A204.1 (cell line): ENCODE data around the gene RTN4R.
"Not testable (repeated sequence)": the region's sequence is repeated elsewhere in the genome, so short reads cannot be mapped to it uniquely, and the experiment has no call there.

Experiments
- FAIRE-seq: peaks from 2 replicates; lab custom pipeline; 2012; peaks lifted over from hg19 to GRCh38; lab: Jason Lieb, UNC

RTN4R gene

DNA sequence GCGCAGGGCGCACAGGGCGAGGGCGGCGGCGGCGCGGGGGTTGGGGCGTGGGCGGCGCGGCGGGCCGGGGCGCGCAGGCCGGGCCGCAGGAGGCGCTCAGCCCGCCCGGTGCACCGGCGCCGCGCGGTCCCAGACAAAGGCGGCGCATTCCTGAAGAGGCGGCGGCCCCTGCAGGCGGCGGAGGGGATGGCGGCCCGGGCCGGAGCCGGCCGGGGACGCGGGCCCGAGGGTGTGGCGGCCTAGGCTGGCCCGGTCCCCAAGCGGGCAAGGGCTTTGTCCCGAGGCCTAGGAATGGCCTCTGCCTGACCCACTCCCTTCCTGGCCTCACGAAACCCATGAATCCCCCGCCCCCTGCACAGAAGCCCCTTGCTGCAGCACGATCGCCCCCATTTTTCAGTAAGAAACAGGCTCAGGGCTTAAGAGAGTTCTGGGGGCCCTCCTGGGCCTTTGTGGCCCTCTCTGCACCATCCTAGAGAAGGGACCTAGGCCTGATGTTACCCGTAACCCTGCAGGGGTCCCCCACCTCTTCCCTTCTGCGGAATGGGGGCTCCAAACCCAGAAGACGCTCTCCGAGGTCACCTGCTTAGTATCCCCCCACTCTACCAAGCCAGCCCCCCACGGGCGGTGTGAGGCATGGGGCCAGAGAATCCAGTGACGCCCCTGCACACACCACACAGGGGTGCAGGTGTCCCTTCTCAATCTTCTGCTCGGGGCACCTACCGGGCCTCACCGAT lies at the start of gene RTN4R:
RTN4R (minus strand) TSS at position 40 of the 734 bp plus-strand sequence. CDS start 226 bp downstream, outside the sequence.
- FAIRE-seq: no peak

DNA sequence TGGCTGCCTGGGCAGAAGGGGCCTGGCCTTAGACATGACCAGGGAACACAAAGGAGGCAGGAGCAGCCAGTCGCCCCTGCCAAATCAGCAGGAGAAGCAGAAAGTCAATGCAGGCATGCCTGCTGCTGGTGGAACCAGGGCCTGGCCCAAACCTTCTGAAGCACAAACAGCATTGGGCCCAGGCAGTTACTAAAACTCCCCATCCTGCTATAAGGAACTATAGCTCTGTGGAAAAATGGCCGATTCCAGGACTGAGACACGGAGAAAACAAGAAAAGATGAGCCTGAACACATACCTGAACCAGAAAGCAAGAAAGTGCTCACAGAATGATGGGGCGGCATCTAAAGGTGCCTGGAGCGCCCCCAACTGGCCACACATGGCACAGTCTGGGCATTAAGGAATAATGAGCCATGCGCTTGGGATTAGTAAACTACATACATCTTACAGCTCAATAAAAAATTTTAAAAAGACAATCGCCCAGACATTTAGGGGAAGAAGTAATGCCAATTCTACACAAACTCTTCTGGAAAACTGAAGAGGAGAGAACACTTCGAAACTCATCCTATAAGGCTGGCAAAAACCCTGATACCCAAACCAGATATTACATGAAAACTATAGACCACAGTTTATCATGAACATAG lies 49.4 kb upstream of the RTN4R start:
- peak; percentile 73 for FAIRE-seq

DNA sequence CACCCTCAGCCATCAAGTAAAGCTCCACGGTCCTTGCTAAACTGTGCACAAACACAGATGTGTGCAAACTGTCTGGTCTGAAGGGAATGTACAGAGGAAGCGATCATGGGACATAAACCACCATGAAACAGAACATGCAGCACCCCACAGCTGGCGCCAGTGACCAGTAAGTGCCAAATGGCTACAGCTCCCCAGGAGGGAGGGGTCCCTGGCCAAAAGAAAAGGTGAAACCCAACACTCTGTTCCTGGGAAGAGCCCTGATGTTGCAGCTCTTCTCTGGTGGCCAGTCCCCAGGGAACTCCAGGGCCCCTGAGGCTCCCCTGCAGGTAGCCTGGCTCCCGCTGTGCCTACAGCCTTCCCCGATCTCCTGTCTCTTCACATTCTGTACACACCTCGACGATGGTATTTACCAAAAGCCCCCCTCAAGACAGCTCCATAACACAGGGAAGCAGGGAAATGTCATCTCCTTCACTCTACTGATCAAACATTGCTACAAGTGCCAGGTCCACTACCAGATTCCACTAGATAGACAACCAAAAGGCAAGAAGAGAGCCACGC lies 48.8 kb upstream of the RTN4R start:
- no peak for FAIRE-seq

DNA sequence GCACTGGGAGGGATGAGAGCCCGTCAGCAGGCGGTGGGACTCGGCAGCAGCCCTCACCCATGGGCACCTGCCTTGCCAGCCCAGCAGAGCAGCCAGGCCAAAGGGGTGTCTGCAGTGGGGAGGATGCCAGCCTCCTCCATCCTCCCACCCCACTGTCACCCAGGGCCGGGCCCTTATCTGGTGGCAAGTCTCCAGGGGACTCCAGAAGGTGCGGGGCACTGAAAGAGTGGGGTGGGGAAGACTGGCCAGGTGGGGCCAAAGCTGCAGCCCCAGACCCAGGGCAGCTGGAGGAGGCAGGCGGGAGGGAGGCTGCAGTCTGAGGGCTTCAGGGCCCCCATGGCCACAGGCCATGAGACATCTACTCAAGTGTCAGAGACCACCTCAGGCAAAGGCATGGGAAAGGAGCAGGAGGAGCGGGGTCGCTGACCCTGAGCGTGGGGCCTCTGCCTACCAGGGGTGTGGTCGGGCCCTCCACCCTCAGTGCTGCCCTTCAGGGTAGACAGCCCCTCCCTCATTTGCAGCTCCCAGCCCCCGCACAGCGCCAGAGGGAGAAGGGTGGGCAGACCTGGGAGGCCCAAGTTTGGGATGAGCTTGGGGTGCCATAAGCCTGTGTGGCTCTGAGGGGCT lies 48.2 kb upstream of the RTN4R start:
- FAIRE-seq: no peak

DNA sequence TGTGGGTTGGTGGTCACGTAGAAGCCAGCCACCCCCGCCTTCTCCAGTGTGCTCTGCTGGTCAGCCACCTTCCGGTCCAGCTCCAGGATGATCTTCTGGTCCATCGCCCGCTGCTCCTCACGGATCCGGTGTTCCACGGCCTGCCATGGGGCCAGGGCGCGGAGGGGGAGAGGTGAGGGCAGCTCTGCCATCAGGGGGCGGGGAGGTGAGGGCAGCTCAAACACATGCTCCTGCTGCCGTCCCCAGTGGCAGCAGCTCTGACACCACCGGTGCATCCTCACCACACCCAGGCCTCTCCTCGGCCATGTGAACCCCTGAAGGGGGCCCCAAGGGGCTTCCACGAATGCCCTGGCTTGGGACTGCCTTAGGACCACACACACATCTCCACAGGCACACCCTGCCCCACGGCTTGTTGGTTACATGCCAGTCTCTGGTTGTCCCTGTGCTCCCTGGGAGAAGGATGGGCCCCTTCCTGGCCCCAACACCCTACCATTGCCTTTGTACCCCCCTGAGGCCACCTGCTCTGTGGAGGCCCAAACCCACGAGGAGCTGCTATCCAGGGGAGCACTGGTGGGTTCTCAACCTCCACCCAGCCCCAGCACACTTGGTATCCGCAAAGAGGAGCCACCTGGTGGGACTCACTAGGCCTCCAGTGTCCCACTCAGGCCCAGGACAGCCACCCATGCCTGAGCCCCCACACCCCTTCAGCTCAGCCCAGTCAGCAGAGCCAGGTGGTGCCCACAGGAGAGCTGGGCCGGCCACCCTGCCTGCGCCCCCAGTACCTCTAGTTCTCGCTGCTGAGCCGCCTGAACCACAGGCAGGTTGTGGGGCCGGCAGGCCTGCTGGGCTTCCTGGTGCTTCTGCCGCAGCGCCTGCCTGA lies 47.5 kb upstream of the RTN4R start:
- FAIRE-seq: no peak

DNA sequence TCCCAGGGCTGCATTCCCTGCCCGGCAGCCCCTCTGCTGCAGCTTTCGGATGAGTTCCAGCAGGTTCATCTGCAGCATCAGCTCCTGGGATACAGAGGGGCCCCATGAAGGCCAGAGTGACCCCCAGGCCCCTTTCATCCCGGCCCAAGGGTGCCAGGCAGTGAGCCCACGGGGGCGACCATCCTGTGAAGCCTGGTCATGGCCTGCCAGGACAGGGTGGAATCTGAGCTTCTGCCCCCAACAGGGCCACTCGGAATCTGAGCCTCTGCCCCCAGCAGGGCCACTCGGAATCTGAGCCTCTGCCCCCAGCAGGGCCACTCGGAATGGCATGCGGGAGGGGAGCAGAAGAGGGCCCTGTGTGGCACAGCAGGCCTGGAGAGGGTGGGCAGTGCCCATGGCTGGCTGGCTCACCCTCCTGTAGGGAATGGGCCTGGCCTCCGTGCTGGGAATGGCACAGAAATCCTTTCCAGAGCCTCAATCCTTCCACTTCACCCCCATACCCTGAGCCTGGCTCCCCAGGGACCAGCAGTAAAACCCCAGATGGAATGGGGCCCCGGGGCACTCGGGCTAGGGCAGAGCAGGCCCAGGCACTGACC lies 46.7 kb upstream of the RTN4R start:
- FAIRE-seq: not testable (repeated sequence)

DNA sequence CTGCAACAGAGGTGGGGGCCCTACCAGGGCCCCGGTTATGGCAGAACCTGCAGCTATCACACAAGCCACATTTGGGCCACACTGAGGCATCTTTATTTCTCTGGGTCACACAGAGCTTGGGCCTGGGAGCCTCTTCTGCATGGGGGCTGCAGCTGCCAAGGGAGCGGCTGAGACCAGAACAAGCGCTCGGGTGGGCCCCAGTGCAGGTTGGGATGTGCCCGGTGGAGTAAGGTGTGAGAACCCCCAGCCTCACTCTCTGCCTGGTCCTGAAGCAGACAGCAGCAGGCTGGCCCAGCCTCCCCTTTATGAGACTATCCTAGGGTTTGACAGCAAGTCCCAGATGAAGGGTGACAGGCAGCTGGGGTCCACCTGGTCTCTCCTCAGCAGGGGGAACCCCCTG lies 46.1 kb upstream of the RTN4R start:
- not testable (repeated sequence) for FAIRE-seq

DNA sequence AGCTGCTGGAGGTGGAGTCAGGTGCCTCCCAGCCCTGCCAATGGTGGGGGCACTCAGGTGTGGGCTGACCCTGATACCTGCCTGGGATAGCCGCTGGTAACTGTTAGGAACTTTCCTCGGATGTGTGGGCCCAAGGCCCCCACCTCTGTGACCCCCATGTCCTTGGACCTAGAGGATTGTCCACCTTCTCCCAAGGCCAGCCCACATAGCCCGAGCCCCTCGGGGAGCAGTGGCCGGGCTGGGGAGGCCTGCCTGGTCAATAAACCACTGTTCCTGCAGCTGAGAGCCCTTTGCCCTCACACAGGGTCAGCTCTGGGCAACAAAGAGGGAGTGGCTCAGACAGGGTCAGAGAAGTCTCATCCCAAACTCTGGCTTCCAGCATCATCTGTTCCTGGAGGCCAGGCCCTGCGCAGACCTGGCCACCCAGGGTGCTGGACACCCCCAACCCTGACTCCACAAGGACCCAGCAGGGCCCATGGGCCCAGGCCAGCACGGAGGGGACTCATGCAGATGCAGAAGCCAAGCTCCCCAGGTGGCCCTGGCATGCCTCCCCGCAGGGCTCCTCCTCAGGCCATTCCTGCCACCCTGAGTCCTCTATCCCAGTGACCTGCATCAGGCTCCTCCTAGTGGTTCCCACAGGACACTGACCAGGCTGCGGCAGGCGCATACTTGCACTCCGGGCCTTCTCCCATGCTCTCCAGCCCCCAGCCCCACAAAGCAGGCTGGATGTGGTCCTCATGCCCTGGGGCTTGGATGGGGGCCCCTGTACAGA lies 45.4 kb upstream of the RTN4R start:
- not testable (repeated sequence) for FAIRE-seq

DNA sequence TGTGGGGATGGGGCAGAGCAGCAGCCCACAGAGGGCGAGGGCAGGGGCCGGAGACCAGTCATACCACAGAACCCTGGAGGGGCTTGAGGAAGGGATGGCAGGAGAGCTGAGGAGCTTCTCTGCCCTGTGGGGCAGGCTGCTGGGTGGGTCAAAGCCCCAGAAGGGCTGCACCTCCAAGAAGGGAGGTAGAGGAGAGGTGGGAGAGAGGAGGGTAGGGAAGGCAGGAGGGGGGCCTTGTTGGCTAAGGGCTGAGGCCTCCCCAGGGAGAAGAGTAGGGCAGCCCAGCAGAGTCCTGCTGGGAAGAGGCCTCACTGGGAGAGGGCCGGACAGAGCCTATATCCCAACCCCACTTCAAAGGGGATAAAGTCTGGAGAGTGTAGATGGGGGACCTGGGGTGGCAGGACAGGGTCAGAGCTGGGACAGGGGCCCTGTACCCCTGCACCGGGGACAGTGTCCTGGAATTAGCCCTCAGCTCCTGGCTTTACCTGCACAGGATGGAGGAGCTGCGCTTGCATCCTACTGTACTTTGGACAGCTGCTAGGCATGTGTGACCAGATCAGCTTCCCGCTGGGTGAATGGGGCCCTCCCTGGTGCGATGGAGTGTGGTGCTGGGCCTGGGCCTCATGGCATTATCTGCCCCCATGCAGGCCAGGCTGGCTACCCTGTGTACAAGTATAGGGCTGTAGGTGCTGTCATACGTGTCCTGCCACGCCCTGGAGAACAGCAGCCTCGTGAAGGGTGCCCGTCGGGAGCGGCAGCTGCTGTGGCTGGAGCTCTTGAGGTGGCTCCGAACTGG lies 44.5 kb upstream of the RTN4R start:
- no peak for FAIRE-seq

DNA sequence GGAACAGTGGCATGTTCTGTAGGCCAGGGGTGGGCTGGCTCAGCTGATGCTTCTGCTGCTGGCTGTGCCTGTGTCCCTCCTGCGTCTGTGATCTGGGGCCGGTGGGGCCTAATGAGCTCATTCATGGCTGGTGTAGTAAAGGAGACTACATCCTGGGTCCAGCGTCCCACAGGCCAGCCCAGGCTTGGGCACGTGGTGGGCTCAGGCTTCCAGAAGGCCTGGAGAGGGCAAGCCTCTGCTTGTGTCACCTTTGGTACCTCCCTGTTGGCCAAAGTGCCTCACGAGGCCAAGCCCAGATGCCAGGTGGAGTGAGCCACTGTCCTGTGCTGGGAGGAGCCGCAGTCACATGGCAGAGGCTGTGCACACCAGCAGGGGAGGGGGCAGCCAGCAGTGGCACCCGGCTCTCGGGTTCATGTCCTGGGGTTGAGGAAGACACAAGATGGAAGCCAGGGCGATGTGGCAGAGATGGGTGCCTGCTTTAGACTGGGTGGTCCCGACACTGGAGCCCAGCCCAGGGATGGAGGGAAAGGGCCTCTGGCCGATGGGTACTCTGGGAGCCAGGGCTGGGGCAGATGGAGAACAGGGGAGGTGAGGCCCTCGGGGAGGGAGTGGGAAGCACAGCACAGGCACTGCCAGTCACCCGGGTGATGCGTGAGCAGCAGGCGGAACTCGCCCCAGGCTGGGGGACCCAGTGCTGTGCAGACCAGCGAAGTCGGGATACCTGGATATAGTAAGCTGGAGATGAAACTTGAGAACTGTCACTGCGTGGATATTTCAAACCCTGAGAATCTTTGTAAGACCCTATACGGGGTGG lies 43.3 kb upstream of the RTN4R start:
- not testable (repeated sequence) for FAIRE-seq

DNA sequence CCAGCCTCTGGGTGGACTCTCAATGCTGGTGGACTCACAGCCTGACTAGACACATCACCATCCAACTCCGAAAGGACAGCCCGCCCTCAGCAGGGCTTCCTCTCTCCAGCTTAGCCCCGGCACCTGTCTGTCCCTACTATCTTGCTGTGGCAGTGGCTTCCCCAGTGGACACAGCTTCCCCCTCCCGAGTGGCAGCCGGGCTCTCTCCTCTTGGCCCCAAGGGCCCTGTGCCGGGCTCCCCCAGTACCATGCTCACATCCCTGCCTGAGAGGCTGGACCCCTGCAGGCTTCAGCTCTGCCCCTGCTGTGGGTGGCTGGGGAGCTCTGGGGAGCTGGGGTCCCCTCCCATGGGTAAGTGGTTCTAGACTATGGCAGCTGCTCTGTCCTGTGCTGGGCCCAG lies 42.7 kb upstream of the RTN4R start:
- not testable (repeated sequence) for FAIRE-seq

DNA sequence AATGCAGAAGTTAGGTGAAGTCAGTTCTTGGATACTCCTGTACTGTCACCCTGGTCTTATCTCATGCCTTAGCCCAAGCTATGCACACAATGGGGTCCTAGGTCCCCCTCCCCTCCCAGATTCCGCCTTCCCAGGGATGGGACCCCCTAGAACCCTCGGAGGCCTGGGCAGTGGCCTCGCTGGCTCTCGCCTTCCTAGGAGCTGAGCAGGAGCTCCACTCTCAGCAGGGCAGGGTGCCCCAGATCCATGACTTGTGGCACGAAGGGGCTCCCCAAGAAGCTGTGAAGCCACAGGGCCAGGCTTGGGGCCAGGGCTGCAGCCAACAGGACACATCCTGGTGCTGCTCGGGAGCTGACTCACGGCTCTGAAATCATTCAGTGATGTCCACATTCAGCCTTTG lies 42.1 kb upstream of the RTN4R start:
- FAIRE-seq: not testable (repeated sequence)

DNA sequence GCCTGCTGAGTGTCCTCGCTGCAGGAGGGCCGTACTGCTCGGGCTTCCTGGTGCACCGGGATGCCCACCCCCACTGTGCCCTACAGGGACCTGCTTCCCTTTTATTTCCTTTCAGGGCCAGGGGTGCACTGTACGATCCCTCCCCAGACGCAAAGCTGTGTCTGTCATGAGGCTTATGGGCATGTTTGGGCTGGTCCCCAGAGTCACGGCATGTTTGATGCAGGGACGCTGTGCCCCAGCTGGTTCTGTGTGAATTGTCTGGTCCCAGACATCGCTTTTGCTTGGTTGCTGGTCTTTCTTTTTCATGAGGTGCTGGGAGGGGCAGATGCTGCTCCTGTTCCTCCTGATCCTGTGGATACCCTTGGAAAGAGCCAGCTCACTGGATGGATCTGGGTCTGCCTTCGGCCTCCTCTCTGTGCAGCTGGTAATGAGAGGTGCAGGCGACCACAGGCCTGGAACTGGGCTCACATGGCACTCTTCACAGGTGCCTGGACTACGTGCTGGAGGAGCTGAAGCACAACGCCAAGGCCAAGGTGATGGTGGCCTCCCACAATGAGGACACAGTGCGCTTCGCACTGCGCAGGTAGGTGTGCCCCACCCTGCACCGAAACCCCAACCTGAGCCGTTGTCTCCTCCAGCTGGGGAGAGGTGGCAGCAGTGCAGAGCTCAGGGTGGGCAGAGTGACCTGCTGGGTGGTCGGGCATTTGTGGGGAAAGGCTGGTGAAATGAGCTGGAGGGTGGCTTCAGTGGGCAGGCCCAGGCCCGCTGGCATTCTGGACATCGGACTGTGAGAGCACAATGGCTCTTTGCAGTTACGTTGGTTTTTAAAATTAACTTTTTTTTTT lies 40.9 kb upstream of the RTN4R start:
- not testable (repeated sequence) for FAIRE-seq

DNA sequence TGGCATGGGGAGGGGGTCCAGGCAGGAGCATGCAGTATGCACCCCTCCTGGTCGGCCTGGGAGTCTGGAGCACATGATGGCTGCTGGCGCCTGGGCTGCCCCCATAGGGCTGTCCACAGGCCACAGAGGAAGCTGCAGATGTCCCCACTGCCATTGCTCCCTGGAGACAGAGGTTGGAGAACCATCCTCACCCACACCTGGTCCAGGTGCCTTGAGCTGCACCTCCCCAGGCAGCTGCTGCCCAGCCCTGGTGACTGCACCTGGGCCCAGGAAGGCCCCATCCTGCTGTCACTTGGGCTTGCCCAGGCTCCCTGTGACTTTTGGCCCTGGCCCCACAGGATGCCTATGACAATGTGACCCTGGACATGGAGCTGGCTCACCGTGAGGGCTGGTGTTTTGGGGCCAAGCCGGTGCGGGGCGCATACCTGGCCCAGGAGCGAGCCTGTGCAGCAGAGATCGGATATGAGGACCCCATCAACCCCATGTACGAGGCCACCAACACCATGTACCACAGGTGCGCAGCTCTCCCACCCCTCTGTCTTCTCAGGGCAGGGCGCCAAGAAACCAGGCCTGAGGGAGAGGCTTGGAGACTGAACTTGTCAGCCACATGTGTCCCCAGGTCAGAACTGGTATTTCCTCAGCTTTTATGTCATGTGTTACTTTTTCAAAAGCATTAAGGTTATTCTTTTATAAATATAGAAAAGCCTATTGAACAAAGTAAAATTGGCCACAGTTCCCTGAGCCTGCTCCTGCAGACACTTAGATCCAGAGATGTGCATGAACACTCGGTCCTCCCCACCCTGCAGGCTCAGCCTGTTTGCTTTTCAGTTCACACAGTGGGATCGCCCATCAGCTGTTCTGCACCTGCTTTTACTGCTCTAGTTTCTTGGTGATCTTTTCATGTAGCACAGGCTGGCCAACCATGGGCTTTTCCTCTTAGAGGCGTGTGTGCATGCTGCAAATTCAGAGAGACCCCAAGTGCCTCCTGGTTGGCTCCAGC lies 39.6 kb upstream of the RTN4R start:
- not testable (repeated sequence) for FAIRE-seq

DNA sequence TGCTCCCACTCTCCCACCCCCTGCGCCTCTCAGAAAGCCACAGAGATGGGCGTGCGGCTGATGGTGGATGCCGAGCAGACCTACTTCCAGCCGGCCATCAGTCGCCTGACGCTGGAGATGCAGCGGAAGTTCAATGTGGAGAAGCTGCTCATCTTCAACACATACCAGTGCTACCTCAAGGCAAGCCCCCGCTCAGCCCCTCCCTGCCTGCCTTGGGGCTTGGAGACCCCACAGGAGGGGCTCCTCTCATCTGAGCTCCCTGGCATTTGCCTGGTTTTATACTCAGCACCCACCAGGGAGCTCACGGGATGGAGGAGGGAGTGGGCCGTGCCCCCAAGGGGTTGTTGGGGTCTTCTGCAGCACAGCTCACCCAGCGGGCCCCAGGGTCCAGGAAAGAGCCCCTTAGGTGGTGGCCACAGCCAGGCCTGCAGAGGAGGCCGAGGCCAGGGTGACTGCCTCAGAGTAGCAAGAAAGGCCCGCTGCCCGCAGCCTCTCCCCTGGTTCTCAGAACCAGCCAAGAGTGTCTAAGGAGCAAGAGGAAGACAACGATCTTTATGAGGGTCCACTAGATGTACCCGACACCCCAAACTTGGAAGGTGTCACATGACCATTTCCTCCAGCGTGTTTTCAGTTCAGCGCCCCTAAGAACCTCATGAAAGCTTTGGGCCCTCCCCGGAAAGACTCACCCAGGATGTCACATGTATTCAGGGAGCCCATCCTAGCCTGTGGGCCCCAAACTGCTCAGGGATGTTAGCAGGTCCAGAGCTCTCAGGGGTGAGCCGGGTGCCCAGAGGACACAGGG lies 38.7 kb upstream of the RTN4R start:
- FAIRE-seq: not testable (repeated sequence)
